Astrocyte of the cerebellum (primary cell): ENCODE results near the gene TACR1.

ENCODE experiments used
- DNase-seq: peaks from one replicate; pipeline ENCODE4 v3.0.0-alpha.2; 2011; ENCODE audit warnings: low read depth
- H3K4me3 ChIP-seq: 2 replicates; pipeline ENCODE4 v1.5.1; 2011; ENCODE audit warnings: mild to moderate bottlenecking, low read depth, low read length, moderate library complexity
- CTCF ChIP-seq: IDR thresholded peaks from 2 replicates; pipeline ENCODE4 v1.5.1; 2012; ENCODE audit warnings: low read length, low read depth, moderate library complexity, mild to moderate bottlenecking; ENCODE audit errors: missing control alignments
- in situ Hi-C: cut with HindIII; loops from 2 replicates; pipeline ENCODE4 v1.10.0; 2017; ENCODE audit warnings: low sequenced_read_pairs

Gene TACR1

GRCh38 chr2:75068546-75068945, 130.8 kb downstream of the TACR1 start:
- in situ Hi-C loops, result no loop called here
- TF ChIP-seq CTCF, result no peak
- H3K4me3 ChIP-seq, result no peak overlapping the region
- no peak for DNase-seq

DNA sequence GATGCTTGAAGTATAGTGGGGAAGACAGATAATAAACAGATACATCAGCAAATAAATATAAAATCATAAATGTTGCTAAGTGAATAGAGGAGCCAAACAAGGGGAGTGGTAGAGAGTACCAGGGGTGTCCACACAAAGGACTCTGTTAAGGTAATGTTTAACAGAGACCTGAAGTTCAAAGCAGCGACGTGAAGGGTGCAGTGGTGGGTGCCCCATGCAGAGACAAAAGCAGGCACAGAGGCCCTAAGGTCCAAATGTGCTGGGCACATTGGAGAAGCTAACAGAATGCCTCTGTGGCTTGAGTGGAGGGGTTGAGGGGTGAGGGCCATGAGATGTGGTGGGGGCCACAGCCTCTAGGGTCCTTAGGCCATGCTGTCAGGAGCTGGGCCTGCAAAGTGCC, 131.8 kb downstream of the TACR1 start:
- in situ Hi-C loops, result no loop called here
- no peak for TF ChIP-seq CTCF
- H3K4me3 ChIP-seq, result no peak overlapping the region
- no peak for DNase-seq

DNA sequence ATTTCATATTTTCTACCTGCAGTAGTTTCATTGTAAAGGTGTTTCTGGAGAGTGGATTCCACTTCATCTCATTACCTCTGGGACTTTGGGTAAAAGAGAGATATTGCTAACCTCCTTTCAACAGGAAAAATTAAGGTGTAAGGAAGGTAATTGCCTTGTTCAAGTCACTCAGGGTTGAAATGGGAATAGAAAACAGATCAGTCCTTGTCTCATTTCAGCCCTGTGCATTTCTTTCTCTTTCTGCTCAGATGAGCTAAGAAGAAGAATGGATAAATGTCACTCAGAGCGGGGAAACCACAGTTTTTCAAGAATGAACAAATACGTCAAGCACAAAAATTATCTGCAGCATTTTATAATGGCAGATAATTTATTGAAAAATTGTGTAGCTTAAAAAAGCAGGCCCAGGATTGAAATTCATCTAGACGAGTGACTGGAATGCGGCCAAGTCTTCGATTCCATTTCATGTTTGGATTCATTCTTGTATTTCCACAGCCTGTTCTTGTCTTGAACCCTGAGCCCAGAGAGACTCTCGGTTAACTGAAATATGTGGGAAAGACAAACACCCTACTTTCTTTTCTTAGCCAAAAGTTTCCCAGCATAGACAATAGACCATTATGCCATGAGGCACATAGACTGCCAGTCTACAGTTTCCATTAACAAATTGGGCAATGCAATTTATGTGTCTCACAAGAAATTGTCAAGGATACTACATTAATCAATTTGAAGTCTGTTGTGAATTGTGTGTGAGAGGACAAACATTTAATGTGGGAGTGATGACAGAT, 133.0 kb downstream of the TACR1 start:
- H3K4me3 ChIP-seq, result no peak overlapping the region
- no peak for TF ChIP-seq CTCF
- no peak for DNase-seq
- in situ Hi-C loops, result no loop called here

GRCh38 chr2:75065402-75066008, 133.8 kb downstream of the TACR1 start:
- no peak overlapping the region for H3K4me3 ChIP-seq
- no peak for DNase-seq
- no peak for TF ChIP-seq CTCF
- in situ Hi-C loops, result no loop called here

DNA sequence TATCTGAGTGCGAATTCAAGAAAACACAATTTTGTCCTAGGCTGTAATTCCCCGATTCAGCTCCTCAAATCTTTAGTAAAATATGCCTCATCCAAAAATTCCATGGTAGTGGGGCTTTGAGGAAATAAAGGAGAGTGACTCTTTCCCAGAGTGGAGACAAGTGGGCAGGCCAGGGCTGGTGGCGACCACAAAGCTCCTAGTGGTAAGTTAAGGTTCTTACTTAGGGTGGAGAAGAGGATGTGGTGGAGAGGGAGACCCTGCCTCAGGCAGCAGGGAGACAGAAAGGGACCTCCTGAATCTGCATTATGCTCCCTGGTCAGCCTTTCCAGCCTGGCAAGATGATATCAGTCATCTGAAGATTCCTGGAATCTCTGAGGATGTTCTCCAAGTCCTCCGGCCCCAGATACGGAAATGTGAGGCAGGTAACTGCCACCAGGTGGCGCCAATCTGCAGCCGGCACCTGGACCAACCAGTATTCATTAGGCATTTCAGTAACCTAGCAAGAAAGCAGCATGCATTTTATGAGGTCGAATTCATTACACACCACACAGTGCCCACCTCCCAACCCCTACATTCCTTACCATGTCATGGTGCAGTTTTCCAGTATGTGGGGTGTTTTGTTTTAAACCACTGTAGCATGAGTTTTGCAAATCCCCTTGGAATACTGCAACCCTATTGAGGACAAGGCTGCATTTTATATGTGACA, 134.5 kb downstream of the TACR1 start:
- H3K4me3 ChIP-seq, result no peak overlapping the region
- in situ Hi-C loops, result no loop called here
- DNase-seq, result no peak
- TF ChIP-seq CTCF, result peak; percentile 83

DNA sequence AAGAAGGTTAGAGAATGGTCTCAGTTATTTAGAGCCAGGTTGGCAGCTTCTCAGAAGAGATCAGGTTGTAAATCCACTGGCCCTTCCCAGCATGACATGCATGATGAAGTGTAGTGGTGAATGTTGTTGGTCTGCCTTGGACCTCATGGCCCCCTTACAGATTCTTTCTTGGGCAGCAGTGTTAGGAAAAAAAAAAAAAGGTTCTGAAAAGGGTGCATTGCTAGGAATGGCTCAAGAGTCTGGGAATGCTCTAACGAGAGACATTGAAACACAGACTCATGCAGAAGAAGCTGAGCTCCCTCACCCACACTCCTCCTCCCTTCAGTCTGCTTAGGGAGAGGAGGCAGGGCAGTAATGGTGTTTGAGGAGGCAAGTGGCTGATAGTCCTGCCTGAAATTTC, 135.4 kb downstream of the TACR1 start:
- TF ChIP-seq CTCF, result no peak
- DNase-seq, result no peak
- in situ Hi-C loops, result no loop called here
- no peak overlapping the region for H3K4me3 ChIP-seq
